Fibroblast of pulmonary artery (primary cell): Measurements from ENCODE around the gene APIP.

Source experiments
- DNase-seq: peaks from one replicate; pipeline ENCODE4 v3.0.0-alpha.2; 2010; ENCODE audit warnings: low read depth
- H3K4me3 ChIP-seq: replicated peaks from 2 replicates; pipeline ENCODE4 v1.5.1; 2011; ENCODE audit warnings: low read depth, mild to moderate bottlenecking, control low read depth, low read length, moderate library complexity
- CTCF ChIP-seq: IDR thresholded peaks from 2 replicates; pipeline ENCODE4 v1.5.1; 2011; ENCODE audit warnings: mild to moderate bottlenecking, control low read depth, low read length, inconsistent platforms; ENCODE audit errors: missing control alignments

Gene APIP

GRCh38 chr11:34844463-34845112 is 71.6 kb downstream of the APIP start:
- H3K4me3 ChIP-seq: no peak overlapping the region
- no peak for TF ChIP-seq CTCF
- no peak for DNase-seq

DNA sequence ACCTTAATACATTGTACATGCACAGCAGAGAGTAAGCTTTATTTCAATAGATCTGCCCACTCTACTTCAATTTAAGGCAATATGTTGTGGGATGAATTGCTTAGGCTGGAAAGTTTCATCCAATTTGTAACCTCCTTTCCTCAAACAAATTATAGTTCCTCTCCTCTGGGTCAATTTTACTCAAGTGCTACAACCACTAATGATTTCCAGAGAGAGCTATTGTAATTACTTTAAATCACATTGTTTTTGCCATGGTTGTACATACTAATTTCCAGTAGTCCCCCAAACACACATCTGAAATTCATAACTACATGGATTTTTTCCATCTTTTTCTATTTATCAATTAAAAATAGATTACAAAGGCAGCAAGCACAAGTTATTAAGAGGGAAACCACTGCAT is 72.9 kb downstream of the APIP start:
- DNase-seq: no peak
- TF ChIP-seq CTCF: no peak
- no peak overlapping the region for H3K4me3 ChIP-seq

DNA sequence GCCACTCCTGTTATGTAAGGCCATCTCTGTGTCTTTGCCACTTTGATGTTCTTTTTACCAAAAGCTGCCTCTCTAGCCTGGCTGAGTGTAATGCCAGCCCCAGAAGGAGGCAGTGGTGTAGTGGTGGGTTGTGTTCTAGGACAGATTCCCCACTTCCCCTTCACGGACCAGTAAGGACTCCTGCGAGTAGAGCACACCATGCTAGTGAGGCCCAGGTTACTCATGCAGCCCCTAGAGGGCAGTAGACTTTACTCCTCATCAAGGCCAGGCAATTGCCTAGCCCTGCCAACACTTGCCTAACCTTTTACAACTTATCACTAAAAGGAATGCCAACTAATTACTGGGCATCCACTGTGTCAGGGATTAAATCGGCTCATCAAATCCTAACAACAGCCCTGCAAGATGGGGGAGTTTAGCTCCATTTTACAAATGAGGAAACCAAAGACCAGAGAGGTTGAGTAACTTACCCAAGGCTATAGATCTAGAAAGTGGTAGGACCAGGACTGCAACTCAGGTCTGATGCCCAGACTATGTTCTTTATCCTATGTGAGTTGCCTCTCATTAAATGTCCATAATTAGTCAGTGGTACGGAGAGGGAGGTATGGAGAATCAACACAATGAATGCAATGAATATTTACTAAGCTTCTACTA is 75.3 kb downstream of the APIP start:
- TF ChIP-seq CTCF: peak; percentile 46
- peak; percentile 28 for DNase-seq
- H3K4me3 ChIP-seq: no peak overlapping the region

- TF ChIP-seq CTCF: no peak
- no peak overlapping the region for H3K4me3 ChIP-seq
- DNase-seq: no peak
Measured at GRCh38 chr11:34839969-34840368, 76.2 kb downstream of the APIP start.

DNA sequence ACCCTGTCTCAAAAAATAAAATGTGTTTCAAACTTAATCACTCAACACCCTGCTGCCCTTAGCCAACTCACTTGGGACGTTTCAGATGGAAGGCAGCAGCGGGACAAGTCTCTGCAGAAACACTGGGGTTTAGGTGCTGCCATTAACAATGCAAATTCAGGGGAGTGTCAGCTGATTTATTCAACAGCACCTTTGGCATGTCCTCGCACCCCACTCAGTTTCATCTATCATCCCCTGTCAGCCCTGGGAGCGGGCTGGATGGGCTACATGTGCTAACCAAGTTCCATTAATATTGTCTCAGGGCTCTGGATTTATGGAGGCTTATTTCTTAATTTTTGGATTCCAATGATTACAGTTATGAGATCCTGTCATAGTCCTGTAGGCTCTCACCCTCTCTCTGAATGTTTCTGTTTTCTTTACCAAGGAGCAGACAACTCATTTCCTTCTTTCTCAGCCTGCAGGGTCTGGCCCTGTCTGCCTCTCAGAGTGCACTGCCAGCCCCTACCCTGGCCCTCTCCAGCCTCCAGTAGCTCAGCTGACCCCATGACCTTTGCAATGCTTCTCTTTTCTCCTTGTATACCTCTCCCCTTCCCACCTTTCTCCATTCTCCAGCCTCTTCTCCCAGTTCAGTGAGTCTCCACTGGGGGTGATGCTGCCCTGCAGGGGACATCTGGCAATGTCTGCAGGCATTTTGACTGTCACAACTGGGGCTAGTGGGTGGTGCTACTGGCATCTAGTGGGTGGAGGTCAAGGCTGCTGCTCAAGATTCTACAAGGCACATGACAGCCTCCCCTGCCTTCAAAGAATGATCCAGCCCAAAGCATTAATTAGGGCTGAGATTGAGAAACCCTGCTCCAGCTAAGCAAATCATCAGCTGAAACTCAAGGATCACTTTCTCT is 79.0 kb downstream of the APIP start:
- no peak overlapping the region for H3K4me3 ChIP-seq
- no peak for TF ChIP-seq CTCF
- DNase-seq: no peak

DNA sequence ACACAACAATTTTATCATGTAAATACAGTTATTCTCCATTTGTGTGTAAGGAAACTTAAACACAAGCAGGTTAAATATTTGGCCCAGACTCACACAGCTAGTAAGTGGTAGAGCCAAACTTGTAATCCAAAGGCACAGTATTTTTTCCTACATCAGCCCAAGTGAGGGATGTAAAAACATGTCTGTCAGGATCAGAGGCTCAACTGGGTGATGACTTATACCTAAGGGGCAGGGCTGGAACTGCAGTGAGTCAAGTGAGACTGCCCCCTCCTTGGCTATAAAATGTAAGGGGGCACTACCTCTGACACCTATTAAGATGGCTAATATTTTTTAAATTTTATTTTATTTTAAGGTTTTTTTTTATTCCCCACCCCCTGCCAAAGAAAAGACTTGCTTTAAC is 82.6 kb downstream of the APIP start:
- DNase-seq: no peak
- TF ChIP-seq CTCF: no peak

More for the DNA sequence above, 82.6 kb downstream of the APIP start:
- H3K4me3 ChIP-seq: no peak overlapping the region
